ENCODE results near the gene MAT2A.

DNA sequence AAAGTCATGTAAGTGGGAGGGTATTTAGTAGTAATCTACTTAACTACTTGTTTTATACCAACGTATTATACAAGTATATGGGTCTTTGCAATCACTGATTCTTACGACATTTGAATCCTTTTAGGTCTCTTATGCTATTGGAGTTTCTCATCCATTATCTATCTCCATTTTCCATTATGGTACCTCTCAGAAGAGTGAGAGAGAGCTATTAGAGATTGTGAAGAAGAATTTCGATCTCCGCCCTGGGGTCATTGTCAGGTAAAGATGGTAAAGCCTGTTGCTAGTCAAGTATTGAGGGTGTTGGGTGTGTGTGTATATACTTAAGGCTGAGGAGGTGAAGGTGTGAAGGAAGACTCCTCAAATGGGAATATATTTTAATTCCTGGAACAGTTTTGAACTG lies 3.8 kb downstream of the MAT2A start:
- TF ChIP-seq, protein P1, sequence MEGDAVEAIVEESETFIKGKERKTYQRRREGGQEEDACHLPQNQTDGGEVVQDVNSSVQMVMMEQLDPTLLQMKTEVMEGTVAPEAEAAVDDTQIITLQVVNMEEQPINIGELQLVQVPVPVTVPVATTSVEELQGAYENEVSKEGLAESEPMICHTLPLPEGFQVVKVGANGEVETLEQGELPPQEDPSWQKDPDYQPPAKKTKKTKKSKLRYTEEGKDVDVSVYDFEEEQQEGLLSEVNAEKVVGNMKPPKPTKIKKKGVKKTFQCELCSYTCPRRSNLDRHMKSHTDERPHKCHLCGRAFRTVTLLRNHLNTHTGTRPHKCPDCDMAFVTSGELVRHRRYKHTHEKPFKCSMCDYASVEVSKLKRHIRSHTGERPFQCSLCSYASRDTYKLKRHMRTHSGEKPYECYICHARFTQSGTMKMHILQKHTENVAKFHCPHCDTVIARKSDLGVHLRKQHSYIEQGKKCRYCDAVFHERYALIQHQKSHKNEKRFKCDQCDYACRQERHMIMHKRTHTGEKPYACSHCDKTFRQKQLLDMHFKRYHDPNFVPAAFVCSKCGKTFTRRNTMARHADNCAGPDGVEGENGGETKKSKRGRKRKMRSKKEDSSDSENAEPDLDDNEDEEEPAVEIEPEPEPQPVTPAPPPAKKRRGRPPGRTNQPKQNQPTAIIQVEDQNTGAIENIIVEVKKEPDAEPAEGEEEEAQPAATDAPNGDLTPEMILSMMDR (IDR thresholded peaks at IDR 0.05; ENCODE audit: control extremely low read depth in 1 of 3, insufficient read depth in 1 of 3, low read depth in 1 of 3, low read length in 3 of 3) = no peak
- TF ChIP-seq TAF1 (IDR thresholded peaks at IDR 0.05; ENCODE audit: low read depth, low read length) (no peak), GTF2F1 (IDR thresholded peaks at IDR 0.05; ENCODE audit: borderline replicate concordance, low read depth, low read length) (no peak), EP300 (IDR thresholded peaks at IDR 0.05; ENCODE audit: borderline replicate concordance in 1 of 2, low read depth in 2 of 2, low read length in 2 of 2) (no peak), BACH1 (IDR thresholded peaks at IDR 0.05; ENCODE audit: low read length) (no peak), SIN3A (conservative IDR thresholded peaks at IDR 0.05 in 1 of 2, IDR thresholded peaks at IDR 0.05 in 1 of 2; ENCODE audit: low read depth in 1 of 2, low read length in 2 of 2) (no peak), RAD21 (IDR thresholded peaks at IDR 0.05 in 1 of 2, conservative IDR thresholded peaks at IDR 0.05 in 1 of 2; ENCODE audit: low read depth in 2 of 2, low read length in 2 of 2) (no peak)
- TF ChIP-seq, protein P2, sequence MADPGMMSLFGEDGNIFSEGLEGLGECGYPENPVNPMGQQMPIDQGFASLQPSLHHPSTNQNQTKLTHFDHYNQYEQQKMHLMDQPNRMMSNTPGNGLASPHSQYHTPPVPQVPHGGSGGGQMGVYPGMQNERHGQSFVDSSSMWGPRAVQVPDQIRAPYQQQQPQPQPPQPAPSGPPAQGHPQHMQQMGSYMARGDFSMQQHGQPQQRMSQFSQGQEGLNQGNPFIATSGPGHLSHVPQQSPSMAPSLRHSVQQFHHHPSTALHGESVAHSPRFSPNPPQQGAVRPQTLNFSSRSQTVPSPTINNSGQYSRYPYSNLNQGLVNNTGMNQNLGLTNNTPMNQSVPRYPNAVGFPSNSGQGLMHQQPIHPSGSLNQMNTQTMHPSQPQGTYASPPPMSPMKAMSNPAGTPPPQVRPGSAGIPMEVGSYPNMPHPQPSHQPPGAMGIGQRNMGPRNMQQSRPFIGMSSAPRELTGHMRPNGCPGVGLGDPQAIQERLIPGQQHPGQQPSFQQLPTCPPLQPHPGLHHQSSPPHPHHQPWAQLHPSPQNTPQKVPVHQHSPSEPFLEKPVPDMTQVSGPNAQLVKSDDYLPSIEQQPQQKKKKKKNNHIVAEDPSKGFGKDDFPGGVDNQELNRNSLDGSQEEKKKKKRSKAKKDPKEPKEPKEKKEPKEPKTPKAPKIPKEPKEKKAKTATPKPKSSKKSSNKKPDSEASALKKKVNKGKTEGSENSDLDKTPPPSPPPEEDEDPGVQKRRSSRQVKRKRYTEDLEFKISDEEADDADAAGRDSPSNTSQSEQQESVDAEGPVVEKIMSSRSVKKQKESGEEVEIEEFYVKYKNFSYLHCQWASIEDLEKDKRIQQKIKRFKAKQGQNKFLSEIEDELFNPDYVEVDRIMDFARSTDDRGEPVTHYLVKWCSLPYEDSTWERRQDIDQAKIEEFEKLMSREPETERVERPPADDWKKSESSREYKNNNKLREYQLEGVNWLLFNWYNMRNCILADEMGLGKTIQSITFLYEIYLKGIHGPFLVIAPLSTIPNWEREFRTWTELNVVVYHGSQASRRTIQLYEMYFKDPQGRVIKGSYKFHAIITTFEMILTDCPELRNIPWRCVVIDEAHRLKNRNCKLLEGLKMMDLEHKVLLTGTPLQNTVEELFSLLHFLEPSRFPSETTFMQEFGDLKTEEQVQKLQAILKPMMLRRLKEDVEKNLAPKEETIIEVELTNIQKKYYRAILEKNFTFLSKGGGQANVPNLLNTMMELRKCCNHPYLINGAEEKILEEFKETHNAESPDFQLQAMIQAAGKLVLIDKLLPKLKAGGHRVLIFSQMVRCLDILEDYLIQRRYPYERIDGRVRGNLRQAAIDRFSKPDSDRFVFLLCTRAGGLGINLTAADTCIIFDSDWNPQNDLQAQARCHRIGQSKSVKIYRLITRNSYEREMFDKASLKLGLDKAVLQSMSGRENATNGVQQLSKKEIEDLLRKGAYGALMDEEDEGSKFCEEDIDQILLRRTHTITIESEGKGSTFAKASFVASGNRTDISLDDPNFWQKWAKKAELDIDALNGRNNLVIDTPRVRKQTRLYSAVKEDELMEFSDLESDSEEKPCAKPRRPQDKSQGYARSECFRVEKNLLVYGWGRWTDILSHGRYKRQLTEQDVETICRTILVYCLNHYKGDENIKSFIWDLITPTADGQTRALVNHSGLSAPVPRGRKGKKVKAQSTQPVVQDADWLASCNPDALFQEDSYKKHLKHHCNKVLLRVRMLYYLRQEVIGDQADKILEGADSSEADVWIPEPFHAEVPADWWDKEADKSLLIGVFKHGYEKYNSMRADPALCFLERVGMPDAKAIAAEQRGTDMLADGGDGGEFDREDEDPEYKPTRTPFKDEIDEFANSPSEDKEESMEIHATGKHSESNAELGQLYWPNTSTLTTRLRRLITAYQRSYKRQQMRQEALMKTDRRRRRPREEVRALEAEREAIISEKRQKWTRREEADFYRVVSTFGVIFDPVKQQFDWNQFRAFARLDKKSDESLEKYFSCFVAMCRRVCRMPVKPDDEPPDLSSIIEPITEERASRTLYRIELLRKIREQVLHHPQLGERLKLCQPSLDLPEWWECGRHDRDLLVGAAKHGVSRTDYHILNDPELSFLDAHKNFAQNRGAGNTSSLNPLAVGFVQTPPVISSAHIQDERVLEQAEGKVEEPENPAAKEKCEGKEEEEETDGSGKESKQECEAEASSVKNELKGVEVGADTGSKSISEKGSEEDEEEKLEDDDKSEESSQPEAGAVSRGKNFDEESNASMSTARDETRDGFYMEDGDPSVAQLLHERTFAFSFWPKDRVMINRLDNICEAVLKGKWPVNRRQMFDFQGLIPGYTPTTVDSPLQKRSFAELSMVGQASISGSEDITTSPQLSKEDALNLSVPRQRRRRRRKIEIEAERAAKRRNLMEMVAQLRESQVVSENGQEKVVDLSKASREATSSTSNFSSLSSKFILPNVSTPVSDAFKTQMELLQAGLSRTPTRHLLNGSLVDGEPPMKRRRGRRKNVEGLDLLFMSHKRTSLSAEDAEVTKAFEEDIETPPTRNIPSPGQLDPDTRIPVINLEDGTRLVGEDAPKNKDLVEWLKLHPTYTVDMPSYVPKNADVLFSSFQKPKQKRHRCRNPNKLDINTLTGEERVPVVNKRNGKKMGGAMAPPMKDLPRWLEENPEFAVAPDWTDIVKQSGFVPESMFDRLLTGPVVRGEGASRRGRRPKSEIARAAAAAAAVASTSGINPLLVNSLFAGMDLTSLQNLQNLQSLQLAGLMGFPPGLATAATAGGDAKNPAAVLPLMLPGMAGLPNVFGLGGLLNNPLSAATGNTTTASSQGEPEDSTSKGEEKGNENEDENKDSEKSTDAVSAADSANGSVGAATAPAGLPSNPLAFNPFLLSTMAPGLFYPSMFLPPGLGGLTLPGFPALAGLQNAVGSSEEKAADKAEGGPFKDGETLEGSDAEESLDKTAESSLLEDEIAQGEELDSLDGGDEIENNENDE (IDR thresholded peaks at IDR 0.05; ENCODE audit: insufficient replicate concordance, low read length) = no peak

Data from H1 (cell line).